Measurements from ENCODE around the gene MAPK8IP3. TPM values are rescaled to one million over a fixed set of nuclear protein-coding genes. Genes with fewer than 3 reads are reported as not detected.

The MAPK8IP3 gene
- total RNA-seq, 1 experiment from 2014 or later: 8.9 TPM

DNA sequence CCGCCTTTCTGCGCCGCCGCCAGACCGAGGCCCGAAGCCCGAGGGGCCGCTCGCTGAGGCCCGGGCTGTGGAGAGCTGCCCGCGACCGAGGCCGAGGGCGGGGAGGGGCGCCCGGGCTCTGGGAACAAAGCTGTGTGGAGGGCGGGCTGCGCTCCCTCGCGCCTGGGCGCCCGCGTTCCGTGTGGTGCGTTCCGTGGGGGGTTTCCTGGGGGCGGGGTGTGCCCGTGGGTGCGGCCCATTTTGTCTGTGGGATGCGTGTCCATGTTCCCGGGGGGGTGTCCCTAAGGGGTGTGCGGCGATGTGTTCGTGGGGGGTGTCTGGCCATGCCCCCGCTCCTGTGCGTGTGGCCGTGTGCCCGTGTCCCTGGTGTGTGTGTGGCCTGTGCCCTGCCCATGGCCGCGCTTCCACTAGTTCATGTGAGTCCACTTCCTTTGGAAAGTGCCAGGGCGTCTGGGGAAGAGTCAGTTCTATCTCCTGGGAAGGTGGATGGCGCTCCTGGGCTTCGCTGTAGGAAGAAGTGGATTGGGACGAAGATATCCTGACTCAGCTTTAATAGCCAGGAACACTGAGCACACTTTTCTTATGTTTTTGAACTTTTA, 27.4 kb upstream of the MAPK8IP3 start:
- DNase-seq (ENCODE audit: low read depth): peak; percentile 45

DNA sequence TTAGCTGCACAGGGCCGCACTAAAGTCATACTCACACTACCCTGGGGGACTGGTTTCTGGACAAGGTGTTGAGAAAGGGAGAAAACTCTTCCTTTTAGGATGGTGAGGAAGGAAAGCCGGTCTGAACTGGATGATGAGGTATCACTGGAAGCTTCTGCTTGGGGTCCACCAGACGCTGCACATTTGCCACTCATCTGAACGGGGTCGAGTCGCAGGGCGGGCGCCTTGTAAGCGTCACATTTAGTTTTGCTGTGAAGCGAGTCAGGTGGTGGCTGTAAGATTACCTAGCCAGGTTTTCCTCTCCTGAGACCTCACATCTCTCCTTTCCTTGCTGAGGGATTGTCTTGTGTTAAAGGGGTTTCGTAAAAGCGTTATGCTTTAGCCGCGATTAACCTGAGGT, 25.6 kb upstream of the MAPK8IP3 start:
- no peak for DNase-seq (ENCODE audit: low read depth)

DNA sequence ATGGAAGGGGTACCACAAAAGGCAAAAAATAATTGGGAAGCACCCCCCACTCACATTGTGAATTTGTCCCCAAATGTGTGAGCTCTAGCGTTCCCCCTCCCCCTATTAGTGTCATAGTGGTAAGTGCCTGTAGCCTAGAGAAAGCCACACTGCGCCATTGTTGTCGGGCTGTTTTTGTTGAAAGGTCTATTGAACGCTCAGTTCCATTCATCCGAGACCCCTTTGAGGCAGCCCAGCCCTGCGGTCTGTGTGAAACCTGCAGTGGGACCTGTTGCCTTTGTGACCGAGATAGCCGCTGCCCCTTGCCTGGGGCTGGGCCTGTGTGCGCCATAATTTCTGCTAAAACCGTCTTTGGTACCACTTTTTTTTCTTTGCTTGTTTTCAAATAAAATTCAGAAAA, 25.0 kb upstream of the MAPK8IP3 start:
- no peak for DNase-seq (ENCODE audit: low read depth)

DNA sequence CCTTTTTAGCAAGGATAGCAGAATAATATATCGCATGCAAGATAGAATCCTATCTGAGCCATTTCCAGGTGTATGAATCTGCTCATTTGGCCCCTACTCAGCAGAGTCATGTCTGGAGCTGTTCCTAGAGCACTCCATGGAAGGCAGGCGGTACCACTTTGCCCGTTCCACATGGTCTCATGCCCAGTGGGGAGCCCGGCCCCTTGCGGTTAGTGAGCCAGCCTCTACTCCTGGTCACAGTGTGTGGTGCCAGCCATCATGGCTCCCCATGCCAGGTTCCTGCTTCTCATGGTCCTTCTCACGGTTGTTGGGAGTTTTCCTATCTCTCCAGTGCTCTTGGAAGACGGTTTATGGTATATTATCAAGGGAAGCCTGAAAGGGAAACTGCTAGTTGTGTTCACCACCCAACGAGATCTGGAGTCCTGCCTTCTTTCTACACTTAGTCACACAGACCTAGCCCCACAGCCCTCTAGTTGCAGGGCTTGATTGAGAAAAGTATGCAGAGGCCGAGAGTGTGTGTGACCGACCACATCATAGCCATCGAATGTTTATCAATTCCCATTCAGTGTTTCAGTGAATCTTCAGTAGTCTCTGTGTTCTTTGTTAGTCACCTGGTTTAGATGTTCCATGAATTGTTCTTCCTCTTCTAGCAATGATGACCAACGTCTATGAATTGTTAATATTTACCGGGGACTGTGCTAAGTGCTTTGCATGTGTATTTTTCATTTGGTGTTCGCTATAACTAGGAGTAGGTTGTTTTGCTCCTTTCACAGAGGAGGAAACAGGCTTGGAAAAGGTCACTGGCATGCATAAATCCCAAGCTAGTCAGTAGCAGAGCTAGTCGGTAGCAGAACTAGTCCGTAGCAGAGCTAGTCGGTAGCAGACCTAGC, 18.3 kb upstream of the MAPK8IP3 start:
- DNase-seq (ENCODE audit: low read depth): no peak

DNA sequence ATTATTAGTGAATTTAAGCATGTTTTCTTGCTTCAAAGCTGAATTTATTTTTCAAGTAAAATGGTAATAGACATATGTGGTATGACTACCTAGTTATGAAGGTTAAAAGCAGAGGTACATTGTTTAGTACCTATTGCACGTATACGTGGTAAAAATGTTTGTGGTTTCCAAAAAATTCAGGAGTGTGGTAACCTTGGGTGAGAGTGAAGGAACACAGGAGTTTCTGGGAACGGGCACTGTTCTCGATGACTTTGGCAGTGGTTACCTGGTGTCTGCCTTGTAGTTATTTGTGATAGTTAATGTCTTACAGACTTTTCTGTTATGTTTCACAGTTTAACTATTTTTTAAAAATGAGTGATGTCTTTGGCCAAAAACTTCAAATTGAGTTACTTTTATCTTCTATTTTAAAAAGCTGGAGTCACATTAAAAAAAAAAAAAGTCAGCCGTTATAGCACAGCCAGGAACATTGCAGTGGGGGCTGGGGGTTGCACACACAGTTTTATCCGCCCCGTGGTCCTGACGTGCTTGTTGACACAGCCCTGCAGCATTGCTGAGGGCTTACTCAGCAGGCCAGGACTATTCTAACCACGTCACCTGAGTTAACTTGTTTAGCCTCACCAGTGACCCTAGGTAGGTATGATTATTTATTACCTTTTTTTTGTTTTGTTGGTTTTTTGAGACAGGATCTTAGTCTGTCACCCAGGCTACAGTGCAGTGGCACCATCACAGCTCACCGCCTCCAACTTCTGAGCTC, 17.0 kb upstream of the MAPK8IP3 start:
- peak; percentile 71 for DNase-seq (ENCODE audit: low read depth)

DNA sequence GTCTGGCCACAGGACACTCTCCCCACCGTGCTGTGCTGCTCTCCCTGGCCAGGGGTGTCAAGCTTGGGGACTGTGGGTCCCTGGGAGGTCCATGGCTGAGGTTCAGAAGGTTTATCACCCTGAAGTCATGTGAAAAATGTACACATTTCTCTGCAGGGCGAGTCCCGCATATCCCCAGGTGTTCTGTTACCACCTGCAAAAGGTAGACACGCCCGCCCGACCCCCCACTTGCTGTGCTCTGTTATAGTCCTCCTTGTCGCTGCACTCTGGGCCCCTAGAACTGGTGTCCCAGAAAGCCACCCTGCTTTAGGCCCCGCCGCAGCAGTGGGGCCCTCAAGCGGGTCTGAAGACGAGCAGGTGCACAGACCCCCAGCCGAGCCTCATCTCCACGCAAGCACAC, 16.1 kb upstream of the MAPK8IP3 start:
- DNase-seq (ENCODE audit: low read depth): no peak

DNA sequence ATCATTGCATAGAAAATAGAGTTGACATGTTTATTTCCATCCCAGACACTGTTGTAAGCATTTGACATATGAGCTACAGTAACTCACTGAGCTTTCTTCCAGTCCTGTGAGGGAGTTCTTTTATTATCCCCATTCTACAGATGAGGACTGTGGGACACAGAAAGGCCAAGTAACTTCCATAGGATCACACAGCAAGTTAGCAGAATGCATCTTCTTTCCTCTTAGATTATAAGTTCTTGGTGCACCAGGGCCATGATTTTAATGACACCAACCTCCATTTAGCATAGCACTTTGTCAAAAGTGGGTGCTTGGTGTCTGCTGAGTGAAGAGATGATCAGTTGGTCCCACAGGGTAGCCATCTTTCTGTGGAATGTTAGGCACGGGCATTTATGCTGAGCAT, 15.2 kb upstream of the MAPK8IP3 start:
- no peak for DNase-seq (ENCODE audit: low read depth)

DNA sequence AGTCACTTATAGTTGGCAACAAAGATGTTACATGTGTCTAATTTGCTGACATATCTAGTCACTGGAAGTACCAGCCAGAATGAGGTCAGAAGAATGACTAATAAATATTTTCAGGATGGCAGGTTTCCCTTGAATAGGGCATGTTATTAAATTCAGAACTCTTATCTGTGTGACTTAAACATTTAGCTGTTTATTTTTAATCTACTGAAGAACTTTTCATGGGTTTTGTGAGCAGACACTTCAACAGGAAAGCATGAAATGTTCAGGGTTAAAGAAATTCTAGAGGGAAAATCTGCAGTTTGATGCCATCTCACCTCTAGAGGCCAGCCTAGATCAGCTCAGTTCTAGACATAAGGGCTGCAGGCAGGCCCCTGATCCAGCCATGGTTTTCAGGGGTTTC, 14.7 kb upstream of the MAPK8IP3 start:
- no peak for DNase-seq (ENCODE audit: low read depth)

DNA sequence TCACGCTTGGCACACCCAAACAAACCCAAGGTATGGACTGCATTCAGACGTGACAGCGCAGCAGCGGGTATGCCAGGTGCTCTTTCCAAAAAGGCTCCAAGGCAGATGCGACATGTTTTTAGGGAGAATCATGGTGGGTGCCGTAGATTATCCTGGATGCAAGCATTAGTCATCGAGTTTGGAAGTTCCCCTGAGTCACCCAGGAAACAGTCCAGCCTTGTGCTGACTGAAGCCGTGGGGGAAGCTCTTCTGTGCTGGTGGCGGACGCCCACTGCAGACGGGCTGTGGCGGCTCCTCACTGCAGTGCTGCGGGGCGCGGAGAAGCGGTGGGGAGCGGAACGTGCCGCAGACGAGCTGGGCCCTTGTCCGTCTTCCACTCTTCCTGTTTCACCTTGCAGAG, 14.0 kb upstream of the MAPK8IP3 start:
- peak; percentile 72 for DNase-seq (ENCODE audit: low read depth)

DNA sequence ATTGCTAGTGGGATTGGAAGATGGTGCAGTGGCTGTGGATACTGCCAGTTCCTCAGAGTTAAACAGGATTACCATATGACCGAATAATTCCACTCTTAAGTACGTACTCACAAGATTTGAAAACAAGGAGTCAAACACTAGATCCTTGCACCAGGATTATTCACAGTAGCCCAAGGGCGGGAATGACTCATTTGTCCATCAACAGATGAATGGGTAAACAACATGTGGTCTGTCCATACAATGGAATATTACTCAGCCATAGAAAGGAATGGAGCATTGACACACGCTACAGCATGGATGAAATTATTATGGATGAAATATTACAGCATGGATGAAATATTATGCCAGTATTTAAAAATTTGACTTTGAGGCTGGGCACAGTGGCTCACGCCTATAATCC, 9.1 kb upstream of the MAPK8IP3 start:
- no peak for DNase-seq (ENCODE audit: low read depth)

DNA sequence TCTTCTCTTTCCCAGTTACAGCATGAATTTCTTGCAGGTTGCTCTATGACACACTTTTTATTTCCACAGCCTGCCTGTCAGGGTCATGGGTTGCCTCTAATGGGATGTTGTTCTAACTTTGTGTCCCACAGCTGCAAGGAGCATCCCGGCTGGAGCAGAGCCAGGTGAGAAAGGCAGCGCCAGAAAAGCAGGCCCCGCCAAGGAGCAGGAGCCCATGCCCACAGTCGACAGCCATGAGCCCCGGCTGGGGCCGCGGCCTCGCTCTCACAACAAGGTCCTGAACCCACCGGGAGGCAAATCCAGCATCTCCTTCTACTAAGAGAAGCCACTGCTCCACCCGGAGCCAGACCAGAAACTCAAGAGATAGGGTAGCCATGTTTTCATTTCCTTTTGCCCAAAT, 7.3 kb upstream of the MAPK8IP3 start:
- DNase-seq (ENCODE audit: low read depth): no peak

DNA sequence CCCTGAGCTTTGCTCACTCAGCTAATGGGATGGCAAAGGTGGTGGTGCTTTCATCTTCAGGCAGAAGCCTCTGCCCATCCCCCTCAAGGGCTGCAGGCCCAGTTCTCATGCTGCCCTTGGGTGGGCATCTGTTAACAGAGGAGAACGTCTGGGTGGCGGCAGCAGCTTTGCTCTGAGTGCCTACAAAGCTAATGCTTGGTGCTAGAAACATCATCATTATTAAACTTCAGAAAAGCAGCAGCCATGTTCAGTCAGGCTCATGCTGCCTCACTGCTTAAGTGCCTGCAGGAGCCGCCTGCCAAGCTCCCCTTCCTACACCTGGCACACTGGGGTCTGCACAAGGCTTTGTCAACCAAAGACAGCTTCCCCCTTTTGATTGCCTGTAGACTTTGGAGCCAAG, 5.7 kb upstream of the MAPK8IP3 start:
- DNase-seq (ENCODE audit: low read depth): no peak

DNA sequence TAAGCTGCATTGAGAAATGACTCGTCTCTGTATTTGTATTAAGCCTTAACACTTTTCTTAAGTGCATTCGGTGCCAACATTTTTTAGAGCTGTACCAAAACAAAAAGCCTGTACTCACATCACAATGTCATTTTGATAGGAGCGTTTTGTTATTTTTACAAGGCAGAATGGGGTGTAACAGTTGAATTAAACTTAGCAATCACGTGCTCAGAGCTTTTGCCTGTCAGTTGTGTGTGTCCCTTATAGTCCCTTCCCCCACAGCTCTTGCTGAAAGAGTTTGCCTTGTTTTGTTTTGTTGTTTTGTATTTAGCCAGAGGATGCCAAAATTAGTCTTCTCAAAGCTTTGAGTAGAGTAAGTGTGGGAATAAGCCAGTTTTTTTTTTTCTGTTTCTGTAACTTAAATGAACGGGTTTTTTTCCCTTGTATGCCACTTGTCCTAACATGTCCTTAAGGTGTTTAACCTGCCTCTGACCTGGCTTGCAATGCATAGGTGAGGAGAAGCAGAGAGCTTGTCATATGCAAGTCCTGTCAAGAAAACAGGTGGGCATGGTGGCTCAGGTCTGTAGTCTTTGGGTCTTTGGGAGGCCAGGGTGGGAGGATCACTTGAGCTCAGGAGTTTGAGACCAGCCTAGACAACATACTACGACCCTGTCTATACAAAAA, 4.6 kb upstream of the MAPK8IP3 start:
- no peak for DNase-seq (ENCODE audit: low read depth)

DNA sequence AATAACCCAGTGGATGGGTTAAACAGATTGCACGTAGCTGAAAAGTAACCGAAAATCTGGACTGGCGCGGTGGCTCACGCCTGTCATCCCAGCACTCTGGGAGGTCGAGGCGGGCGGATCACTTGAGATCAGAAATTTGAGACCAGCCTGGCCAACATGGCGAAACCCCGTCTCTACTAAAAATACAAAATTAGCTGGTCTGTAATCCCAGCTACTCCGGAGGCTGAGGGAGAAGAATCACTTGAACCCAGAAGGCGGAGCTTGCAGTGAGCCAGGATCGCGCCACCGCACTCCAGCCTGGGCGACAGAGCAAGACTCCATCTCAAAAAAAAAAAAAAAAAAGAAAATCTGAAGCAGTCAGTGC, 689 bp upstream of the MAPK8IP3 start:
- DNase-seq (ENCODE audit: low read depth): peak; percentile 28

DNA sequence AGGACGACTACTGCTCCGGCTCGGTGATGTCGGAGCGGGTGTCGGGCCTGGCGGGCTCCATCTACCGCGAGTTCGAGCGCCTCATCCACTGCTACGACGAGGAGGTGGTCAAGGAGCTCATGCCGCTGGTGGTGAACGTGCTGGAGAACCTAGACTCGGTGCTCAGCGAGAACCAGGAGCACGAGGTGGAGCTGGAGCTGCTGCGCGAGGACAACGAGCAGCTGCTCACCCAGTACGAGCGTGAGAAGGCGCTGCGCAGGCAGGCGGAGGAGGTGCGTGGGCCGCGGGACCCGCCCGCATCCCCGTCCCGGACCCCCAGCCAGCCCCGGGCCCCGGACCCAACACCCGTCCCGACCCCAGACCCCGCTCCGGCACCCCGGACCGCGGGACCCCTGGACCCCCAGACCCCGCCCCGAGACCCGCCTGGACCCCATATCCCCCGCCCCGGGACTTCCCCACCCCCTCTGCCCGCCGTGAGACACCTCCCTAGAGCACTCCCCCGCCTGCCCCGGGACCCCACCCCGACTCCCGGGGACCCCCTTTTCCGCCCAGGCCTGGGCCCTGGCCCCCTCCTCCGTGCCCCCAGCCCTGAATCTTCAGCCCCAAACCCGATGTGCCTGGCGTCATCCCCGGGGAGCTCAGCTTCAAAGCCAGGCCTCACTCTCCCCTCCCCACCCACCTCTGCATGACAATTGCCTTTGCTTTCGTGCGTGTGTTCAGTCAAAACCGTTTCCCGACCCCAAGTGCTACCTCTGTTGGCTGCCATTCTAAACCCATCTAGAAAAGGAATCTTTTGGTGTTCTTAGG, 594 bp downstream of the MAPK8IP3 start:
- no peak for DNase-seq (ENCODE audit: low read depth)

DNA sequence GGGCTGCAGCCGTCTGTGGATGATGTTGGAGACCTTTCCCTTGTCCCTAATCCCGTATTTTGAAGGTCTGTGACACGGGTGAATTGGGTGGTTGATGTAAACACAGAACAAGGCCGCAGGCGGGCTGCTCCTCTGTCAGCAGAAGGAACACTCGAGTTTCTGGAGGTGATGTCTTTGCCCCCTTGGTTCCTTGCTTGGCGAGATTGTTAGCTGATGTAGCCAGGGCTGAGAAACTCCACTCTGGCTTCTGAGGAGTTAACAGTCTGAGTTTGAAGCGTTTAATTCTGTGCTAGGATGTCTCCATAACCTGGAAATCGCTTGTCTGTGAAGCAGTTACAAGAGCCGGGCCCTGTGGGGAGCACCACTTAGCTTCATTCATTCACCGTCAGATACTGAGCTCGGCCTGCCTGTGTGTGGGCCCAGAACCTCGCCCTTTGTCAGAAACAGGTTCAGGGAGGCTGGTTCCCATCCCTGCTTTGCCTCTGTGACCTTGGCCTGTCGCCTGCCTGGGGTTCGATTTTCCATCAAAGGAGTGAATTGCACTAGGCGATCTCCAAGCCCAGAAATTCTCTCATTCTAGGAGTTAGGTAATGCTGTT, 1.3 kb downstream of the MAPK8IP3 start:
- no peak for DNase-seq (ENCODE audit: low read depth)

DNA sequence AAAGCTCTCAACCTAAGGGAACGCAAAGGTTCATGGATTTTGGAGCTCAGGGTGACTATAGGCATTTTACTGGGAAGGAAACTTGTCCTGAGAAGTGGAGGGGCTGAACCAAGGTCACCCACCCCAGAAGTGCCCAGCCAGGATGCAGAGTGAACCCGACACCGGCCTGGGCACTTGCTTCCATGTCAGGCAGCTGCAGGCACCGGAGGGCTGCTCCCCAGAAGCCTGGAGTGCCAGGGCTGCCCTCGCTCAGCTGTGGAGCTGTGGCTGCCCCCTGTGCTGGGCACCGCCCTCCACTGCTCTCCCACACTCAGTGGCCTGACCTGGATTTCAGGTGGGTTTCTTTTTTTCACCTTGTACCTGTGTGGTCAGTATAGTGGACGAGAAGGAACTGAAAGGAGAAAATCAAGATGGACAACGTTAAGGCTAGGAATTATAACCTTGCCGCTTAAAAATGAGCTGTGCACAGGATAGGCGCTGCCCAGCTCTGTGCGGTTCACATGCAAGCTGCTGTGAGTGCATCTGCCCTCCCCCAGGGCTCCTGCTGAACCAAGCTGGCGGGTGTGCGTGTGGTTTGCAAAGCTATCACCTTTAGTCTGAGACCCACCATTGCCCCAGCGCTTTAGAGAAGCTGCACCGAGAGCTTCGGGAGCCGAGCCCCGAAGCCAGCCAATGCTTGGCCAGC, 2.2 kb downstream of the MAPK8IP3 start:
- DNase-seq (ENCODE audit: low read depth): no peak

DNA sequence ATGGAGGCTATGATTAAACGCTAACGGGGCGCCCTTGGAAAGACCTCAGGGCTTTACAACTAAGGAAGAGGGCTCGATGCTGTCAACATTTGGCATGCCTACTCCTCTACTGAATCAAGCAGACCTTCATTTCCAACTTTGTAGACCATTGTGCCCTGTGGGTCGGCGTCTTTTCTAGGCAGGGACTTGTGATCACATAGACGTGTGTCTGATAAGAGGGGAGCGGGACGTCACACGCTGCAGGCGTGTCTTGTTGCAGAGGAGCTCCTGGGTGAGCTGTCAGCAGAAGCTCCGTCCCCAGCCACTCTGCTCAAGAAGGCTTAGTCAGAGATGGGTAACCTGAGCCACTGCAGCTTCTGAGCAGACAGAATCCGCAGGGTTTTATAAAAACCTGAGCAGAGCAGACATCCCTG, 2.8 kb downstream of the MAPK8IP3 start:
- peak; percentile 48 for DNase-seq (ENCODE audit: low read depth)

DNA sequence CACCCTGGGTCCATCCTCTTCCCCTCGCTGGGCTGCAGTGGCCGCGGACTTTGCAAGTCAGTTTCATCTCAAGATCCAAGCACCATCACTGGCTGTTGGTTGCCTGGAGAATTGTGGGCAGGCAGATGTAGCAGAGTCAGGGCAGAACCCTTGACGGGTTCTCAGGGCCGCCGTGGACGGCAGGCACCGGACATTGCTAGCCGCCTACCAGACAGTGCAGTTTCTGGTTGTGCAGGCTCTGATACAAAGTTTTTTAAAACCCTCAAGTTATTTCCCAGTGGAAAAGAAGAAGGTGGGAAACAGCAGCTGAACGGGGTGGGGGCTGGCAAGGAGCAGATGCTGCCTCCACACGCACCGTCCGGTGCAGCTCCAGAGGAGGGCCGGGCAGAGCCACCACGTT, 3.4 kb downstream of the MAPK8IP3 start:
- DNase-seq (ENCODE audit: low read depth): no peak

DNA sequence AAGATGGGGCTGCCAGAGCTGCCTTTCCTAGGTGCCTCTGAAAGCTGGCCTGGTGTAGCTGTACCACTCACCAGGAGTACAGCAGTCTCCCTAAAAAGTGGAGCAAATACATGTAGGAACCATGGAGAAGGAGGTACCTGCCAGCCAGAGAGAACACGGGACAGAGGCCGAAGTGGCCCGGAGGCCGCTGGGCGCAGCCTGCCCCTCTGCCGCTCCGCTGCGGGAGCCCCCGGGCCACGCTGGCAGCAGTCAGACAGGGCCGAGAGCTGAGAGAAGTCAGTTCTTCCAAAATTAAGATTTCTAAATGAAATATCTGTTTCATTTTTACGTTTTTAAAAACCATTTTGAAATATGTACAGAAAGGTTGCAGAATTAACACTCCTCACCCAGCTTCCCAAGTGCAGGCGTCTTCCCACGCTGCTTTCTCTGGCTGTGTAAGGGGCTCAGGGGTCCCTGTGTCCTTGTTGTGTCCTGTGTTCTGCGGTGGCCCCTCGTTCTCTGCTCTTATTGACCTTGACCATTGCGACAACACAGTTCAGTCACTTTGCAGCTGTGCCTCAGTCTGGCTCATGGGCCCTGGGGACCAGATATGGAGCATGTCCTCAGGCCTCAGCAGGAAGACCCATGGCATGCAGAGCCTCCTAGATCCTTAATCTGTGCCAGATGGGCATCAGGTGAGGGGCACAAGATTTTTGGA, 5.0 kb downstream of the MAPK8IP3 start:
- DNase-seq (ENCODE audit: low read depth): no peak

Data from Daoy (cell line).